HEK293 (cell line): ENCODE data around the gene CXCL14.

Source experiments
- PRDM10 ChIP-seq: fragments of 450-650 bp; formaldehyde crosslinking; IDR thresholded peaks from 2 replicates; pipeline ENCODE4 v1.5.1; 2016; ENCODE audit warnings: missing biosample characterization, missing genetic modification characterization
- ZFP69B ChIP-seq: fragments of 450-650 bp; formaldehyde crosslinking; IDR thresholded peaks from 2 replicates; pipeline ENCODE4 v1.5.1; 2016; ENCODE audit warnings: missing biosample characterization, missing genetic modification characterization
- ZNF274 ChIP-seq, 2 experiments: fragments of 200-500 bp in 1 of 2; fragments of 450-650 bp in 1 of 2; sonication (Bioruptor generic) in 1 of 2; formaldehyde crosslinking in 1 of 2; IDR thresholded peaks; 2 replicates each; pipeline versions ENCODE4 v1.5.1 to v1.6.1; 2014 to 2016; ENCODE audit warnings: borderline replicate concordance in 1 of 2, inconsistent platforms in 1 of 2, low read length in 1 of 2, missing biosample characterization in 1 of 2, missing genetic modification characterization in 1 of 2
- ZNF394 ChIP-seq: fragments of 450-650 bp; formaldehyde crosslinking; IDR thresholded peaks from 2 replicates; pipeline ENCODE4 v1.5.1; 2016; ENCODE audit warnings: missing biosample characterization, missing genetic modification characterization, mild to moderate bottlenecking, moderate library complexity, borderline replicate concordance
- ZNF518A ChIP-seq: fragments of 450-650 bp; formaldehyde crosslinking; conservative IDR thresholded peaks from 2 replicates; pipeline ENCODE4 v1.5.1; 2016; ENCODE audit warnings: low read depth, missing biosample characterization, missing genetic modification characterization
- ZNF704 ChIP-seq: fragments of 450-650 bp; formaldehyde crosslinking; IDR thresholded peaks from 2 replicates; pipeline ENCODE4 v1.5.1; 2016; ENCODE audit warnings: missing biosample characterization, missing genetic modification characterization
- ZNF76 ChIP-seq: fragments of 450-650 bp; formaldehyde crosslinking; IDR thresholded peaks from 2 replicates; pipeline ENCODE4; 2016; ENCODE audit warnings: low read depth, missing biosample characterization, missing genetic modification characterization, borderline replicate concordance
- TF ChIP-seq, protein P1 (sequence below): fragments of 450-650 bp; formaldehyde crosslinking; IDR thresholded peaks from 2 replicates; pipeline ENCODE4 v1.5.1; 2016; ENCODE audit warnings: missing biosample characterization, missing genetic modification characterization
- TF ChIP-seq, protein P2 (sequence below): fragments of 450-650 bp; formaldehyde crosslinking; IDR thresholded peaks from 2 replicates; pipeline ENCODE4 v1.5.1; 2016; ENCODE audit warnings: missing biosample characterization, missing genetic modification characterization

- TF ChIP-seq ZFP69B (tag by site-specific recombination) = no peak
- TF ChIP-seq ZNF274 (IDR thresholded peaks at IDR 0.05; ENCODE audit: low read length) = no peak
- TF ChIP-seq ZNF274 (tag by site-specific recombination; IDR thresholded peaks at IDR 0.05; ENCODE audit: borderline replicate concordance) = no peak
- TF ChIP-seq PRDM10 (tag by site-specific recombination) = no peak
- TF ChIP-seq ZNF394 (tag by site-specific recombination) = no peak
- TF ChIP-seq, protein P1, sequence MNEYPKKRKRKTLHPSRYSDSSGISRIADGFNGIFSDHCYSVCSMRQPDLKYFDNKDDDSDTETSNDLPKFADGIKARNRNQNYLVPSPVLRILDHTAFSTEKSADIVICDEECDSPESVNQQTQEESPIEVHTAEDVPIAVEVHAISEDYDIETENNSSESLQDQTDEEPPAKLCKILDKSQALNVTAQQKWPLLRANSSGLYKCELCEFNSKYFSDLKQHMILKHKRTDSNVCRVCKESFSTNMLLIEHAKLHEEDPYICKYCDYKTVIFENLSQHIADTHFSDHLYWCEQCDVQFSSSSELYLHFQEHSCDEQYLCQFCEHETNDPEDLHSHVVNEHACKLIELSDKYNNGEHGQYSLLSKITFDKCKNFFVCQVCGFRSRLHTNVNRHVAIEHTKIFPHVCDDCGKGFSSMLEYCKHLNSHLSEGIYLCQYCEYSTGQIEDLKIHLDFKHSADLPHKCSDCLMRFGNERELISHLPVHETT (tag by site-specific recombination) = no peak
- no peak for TF ChIP-seq ZNF76
- TF ChIP-seq ZNF704 (tag by site-specific recombination) = no peak
- TF ChIP-seq, protein P2, sequence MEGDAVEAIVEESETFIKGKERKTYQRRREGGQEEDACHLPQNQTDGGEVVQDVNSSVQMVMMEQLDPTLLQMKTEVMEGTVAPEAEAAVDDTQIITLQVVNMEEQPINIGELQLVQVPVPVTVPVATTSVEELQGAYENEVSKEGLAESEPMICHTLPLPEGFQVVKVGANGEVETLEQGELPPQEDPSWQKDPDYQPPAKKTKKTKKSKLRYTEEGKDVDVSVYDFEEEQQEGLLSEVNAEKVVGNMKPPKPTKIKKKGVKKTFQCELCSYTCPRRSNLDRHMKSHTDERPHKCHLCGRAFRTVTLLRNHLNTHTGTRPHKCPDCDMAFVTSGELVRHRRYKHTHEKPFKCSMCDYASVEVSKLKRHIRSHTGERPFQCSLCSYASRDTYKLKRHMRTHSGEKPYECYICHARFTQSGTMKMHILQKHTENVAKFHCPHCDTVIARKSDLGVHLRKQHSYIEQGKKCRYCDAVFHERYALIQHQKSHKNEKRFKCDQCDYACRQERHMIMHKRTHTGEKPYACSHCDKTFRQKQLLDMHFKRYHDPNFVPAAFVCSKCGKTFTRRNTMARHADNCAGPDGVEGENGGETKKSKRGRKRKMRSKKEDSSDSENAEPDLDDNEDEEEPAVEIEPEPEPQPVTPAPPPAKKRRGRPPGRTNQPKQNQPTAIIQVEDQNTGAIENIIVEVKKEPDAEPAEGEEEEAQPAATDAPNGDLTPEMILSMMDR (tag by site-specific recombination) = no peak
- TF ChIP-seq ZNF518A (tag by site-specific recombination) = no peak
Measured at GRCh38 chr5:135567661-135568060, 11.1 kb downstream of the CXCL14 start.
